GM20431 (cell line): ENCODE measurements around the gene BCL2L1.
"Not testable (repeated sequence)": the region's sequence is repeated elsewhere in the genome, so short reads cannot be mapped to it uniquely, and the experiment has no call there.

ENCODE experiments used
- in situ Hi-C: fragments of 300-500 bp; cut with MseI, MboI; formaldehyde crosslinking; loops from one replicate; pipeline ENCODE4 v1.15.0; 2020; ENCODE audit warnings: low sequenced_read_pairs; ENCODE audit not compliant: unreplicated experiment

The BCL2L1 gene

GRCh38 chr20:31630187-31630790 lies 92.4 kb downstream of the BCL2L1 start:
- in situ Hi-C loops: no loop called here

- in situ Hi-C loops: not testable (repeated sequence)
These were observed 94.6 kb downstream of the BCL2L1 start for GRCh38 chr20:31628057-31628456.

- in situ Hi-C loops: not testable (repeated sequence)
These were observed 96.1 kb downstream of the BCL2L1 start for GRCh38 chr20:31626534-31626933.

- in situ Hi-C loops: not testable (repeated sequence)
These were observed 99.6 kb downstream of the BCL2L1 start for GRCh38 chr20:31623123-31623505.

- in situ Hi-C loops: no loop called here
These were observed 102.4 kb downstream of the BCL2L1 start for GRCh38 chr20:31620246-31620645.

- in situ Hi-C loops: no loop called here
These were observed 105.1 kb downstream of the BCL2L1 start for GRCh38 chr20:31617432-31618104.

- in situ Hi-C loops: no loop called here
These were observed 107.3 kb downstream of the BCL2L1 start for GRCh38 chr20:31615416-31615815.
